Adrenal gland (tissue), 5 donors: ENCODE results near the gene NR4A1.

ENCODE experiments used
- CTCF ChIP-seq, 6 experiments: fragments of 450-650 bp in 4 of 6; fragments of 200-600 bp in 2 of 6; sonication (generic) in 1 of 6; IDR thresholded peaks; 1 replicate in 5 of 6; 2 replicates in 1 of 6; pipeline versions ENCODE4 v1.5.1 to v1.8.0; 2016 to 2021; ENCODE audit warnings: antibody characterized with exemption in 6 of 6, mild to moderate bottlenecking in 2 of 6, moderate library complexity in 1 of 6
- POLR2A ChIP-seq, 2 donors: fragments of 450-650 bp; IDR thresholded peaks; one replicate each; pipeline ENCODE4 v1.6.1; 2017; ENCODE audit warnings: antibody characterized with exemption in 2 of 2, mild to moderate bottlenecking in 2 of 2, moderate library complexity in 1 of 2
- donor health status: DM: no; HTN: no; CAD: no.

GRCh38 chr12:52015532-52016041 lies 35.7 kb upstream of the NR4A1 start:
- TF ChIP-seq POLR2A (IDR thresholded peaks at IDR 0.05), result no peak
- no peak for TF ChIP-seq CTCF (IDR thresholded peaks at IDR 0.05)
